H9 (cell line): ENCODE results near the gene DLG2. TPM values are rescaled to one million over a fixed set of nuclear protein-coding genes. Genes with fewer than 3 reads are reported as not detected.

Source experiments
- DNase-seq: peaks from one replicate; pipeline ENCODE4 v3.0.0-alpha.2; 2017
- H2AFZ ChIP-seq: one replicate; pipeline ENCODE4 v1.6.1; 2013; ENCODE audit warnings: mild to moderate bottlenecking, low read length, control low read depth, moderate library complexity
- H2AK5ac ChIP-seq: 2 replicates; pipeline ENCODE4 v1.6.1; 2013; ENCODE audit warnings: low read length, control low read depth, mixed read lengths; ENCODE audit not compliant: insufficient read length
- H2BK120ac ChIP-seq: one replicate; pipeline ENCODE4 v1.6.1; 2013; ENCODE audit warnings: low read depth, mild to moderate bottlenecking, low read length, control low read depth, inconsistent platforms; ENCODE audit not compliant: poor library complexity, severe bottlenecking
- H2BK12ac ChIP-seq: 2 replicates; pipeline ENCODE4 v1.6.1; 2013; ENCODE audit warnings: low read length, control low read depth, mixed read lengths, low read depth; ENCODE audit not compliant: insufficient read length
- H2BK15ac ChIP-seq: 2 replicates; pipeline ENCODE4 v1.6.1; 2013; ENCODE audit warnings: low read depth, low read length, control low read depth
- H2BK20ac ChIP-seq: one replicate; pipeline ENCODE4 v1.6.1; 2013; ENCODE audit warnings: low read depth, mild to moderate bottlenecking, low read length, control low read depth, inconsistent platforms; ENCODE audit not compliant: poor library complexity, severe bottlenecking
- H2BK5ac ChIP-seq: 2 replicates; pipeline ENCODE4 v1.6.1; 2013; ENCODE audit warnings: low read length, control low read depth, mixed read lengths; ENCODE audit not compliant: insufficient read length
- H3K14ac ChIP-seq: 2 replicates; pipeline ENCODE4 v1.6.1; 2013; ENCODE audit warnings: low read length, control low read depth; ENCODE audit not compliant: insufficient read depth
- H3K18ac ChIP-seq: 2 replicates; pipeline ENCODE4 v1.6.1; 2013; ENCODE audit warnings: low read depth, mild to moderate bottlenecking, mixed read lengths, low read length, control low read depth; ENCODE audit not compliant: insufficient read length
- H3K23ac ChIP-seq: 2 replicates; pipeline ENCODE4 v1.6.1; 2013; ENCODE audit warnings: low read length, control low read depth, mixed read lengths, low read depth; ENCODE audit not compliant: insufficient read length
- H3K23me2 ChIP-seq: 2 replicates; pipeline ENCODE4 v1.6.1; 2013; ENCODE audit warnings: low read depth, mild to moderate bottlenecking, mixed read lengths, low read length, control low read depth; ENCODE audit not compliant: insufficient read length, poor library complexity, severe bottlenecking
- H3K27ac ChIP-seq: 2 replicates; pipeline ENCODE4 v1.5.1; 2013; ENCODE audit warnings: low read length, control low read depth, mixed read lengths, low read depth; ENCODE audit not compliant: insufficient read length
- H3K27me3 ChIP-seq: 2 replicates; pipeline ENCODE4 v1.6.1; 2013; ENCODE audit warnings: low read length, control low read depth, inconsistent platforms; ENCODE audit not compliant: insufficient read depth
- H3K4ac ChIP-seq: 2 replicates; pipeline ENCODE4 v1.6.1; 2013; ENCODE audit warnings: low read depth, mild to moderate bottlenecking, control low read depth, inconsistent platforms, low read length, moderate library complexity
- H3K4me1 ChIP-seq: 2 replicates; pipeline ENCODE4 v1.6.1; 2013; ENCODE audit warnings: low read length, control low read depth, inconsistent platforms; ENCODE audit not compliant: insufficient read depth
- H3K4me2 ChIP-seq: 2 replicates; pipeline ENCODE4 v1.6.1; 2013; ENCODE audit warnings: low read length, control low read depth, mixed read lengths; ENCODE audit not compliant: insufficient read length, insufficient read depth
- H3K56ac ChIP-seq: 2 replicates; pipeline ENCODE4 v1.6.1; 2013; ENCODE audit warnings: low read depth, mild to moderate bottlenecking, mixed read lengths, low read length, control low read depth; ENCODE audit not compliant: insufficient read length
- H3K79me1 ChIP-seq: 2 replicates; pipeline ENCODE4 v1.6.1; 2013; ENCODE audit warnings: low read depth, mild to moderate bottlenecking, moderate library complexity, low read length, control low read depth, inconsistent platforms; ENCODE audit not compliant: insufficient read depth, poor library complexity, severe bottlenecking
- H3K79me2 ChIP-seq: 2 replicates; pipeline ENCODE4 v1.6.1; 2013; ENCODE audit warnings: low read length, control low read depth, inconsistent platforms; ENCODE audit not compliant: insufficient read depth
- H3K9ac ChIP-seq: 2 replicates; pipeline ENCODE4 v1.6.1; 2013; ENCODE audit warnings: low read length, control low read depth, mixed read lengths; ENCODE audit not compliant: insufficient read length; ENCODE audit errors: extremely low read depth
- H3K9me3 ChIP-seq: one replicate; pipeline ENCODE4 v1.6.1; 2013; ENCODE audit warnings: low read depth, low read length, inconsistent platforms; ENCODE audit not compliant: control insufficient read depth
- H3T11ph ChIP-seq: one replicate; pipeline ENCODE4 v1.6.1; 2013; ENCODE audit warnings: mild to moderate bottlenecking, low read length, control low read depth, inconsistent platforms
- H4K20me1 ChIP-seq: one replicate; pipeline ENCODE4 v1.6.1; 2013; ENCODE audit not compliant: control insufficient read depth, insufficient read length, insufficient read depth
- H4K5ac ChIP-seq: 2 replicates; pipeline ENCODE4 v1.6.1; 2013; ENCODE audit warnings: low read depth, mild to moderate bottlenecking, mixed read lengths, low read length, control low read depth; ENCODE audit not compliant: insufficient read length
- H4K8ac ChIP-seq: replicated peaks from 2 replicates; pipeline ENCODE4 v1.6.1; 2013; ENCODE audit warnings: low read length, control low read depth, mixed read lengths, low read depth; ENCODE audit not compliant: insufficient read length
- H4K91ac ChIP-seq: 2 replicates; pipeline ENCODE4 v1.6.1; 2013; ENCODE audit warnings: low read depth, mild to moderate bottlenecking, moderate library complexity, mixed read lengths, low read length, control low read depth; ENCODE audit not compliant: insufficient read length
- H3K27ac Mint-ChIP-seq, 3 experiments: 2 replicates in 2 of 3; 3 replicates in 1 of 3; pipeline ENCODE4 v1.8.0; 2020 to 2021; ENCODE audit warnings: mixed read lengths in 3 of 3, mild to moderate bottlenecking in 1 of 3, moderate library complexity in 1 of 3
- H3K27me3 Mint-ChIP-seq: 2 replicates; pipeline ENCODE4 v1.8.0; 2021; ENCODE audit warnings: low read depth, mild to moderate bottlenecking, moderate library complexity, mixed read lengths
- H3K36me3 Mint-ChIP-seq, 3 experiments: 2 replicates in 2 of 3; 3 replicates in 1 of 3; pipeline ENCODE4 v1.8.0; 2020 to 2021; ENCODE audit warnings: low read depth in 3 of 3, mixed read lengths in 3 of 3; ENCODE audit not compliant: insufficient read depth in 1 of 3
- H3K4me1 Mint-ChIP-seq, 2 experiments: 2 replicates each; pipeline ENCODE4 v1.8.0; 2020; ENCODE audit warnings: mixed read lengths in 2 of 2
- H3K4me3 Mint-ChIP-seq, 2 experiments: 2 replicates in 1 of 2; 3 replicates in 1 of 2; pipeline ENCODE4 v1.8.0; 2020 to 2021; ENCODE audit warnings: mild to moderate bottlenecking in 2 of 2, mixed read lengths in 2 of 2, moderate library complexity in 1 of 2
- H3K9me3 Mint-ChIP-seq, 2 experiments: 2 replicates in 1 of 2; 3 replicates in 1 of 2; pipeline ENCODE4 v1.8.0; 2020; ENCODE audit warnings: mild to moderate bottlenecking in 2 of 2, mixed read lengths in 2 of 2, moderate library complexity in 1 of 2
- CTCF ChIP-seq: fragments of 200-600 bp; sonication (generic); conservative IDR thresholded peaks from 3 replicates; pipeline ENCODE4 v1.8.0; 2021; ENCODE audit warnings: antibody characterized with exemption, mild to moderate bottlenecking
- WGBS: extraction: QIAGEN DNeasy Blood & Tissue Kit; methylation state at CpG from one replicate; pipeline ENCODE4 v1.1.7; 2013; ENCODE audit warnings: missing lambda C conversion rate, low lambda C conversion rate, mixed read lengths; ENCODE audit not compliant: insufficient read length; ENCODE audit errors: extremely low coverage; 5-methylcytosine and 5-hydroxymethylcytosine counted together
- total RNA-seq: library from RNA; stranded (reverse); gene quantifications from 2 replicates; pipeline ENCODE4 v1.2.1, GENCODE V29; 2021

Gene DLG2
- total RNA-seq, 1 experiment from 2014 or later, result 8.0 TPM

GRCh38 chr11:83456566-83456965 lies 2170.6 kb downstream of the DLG2 start:
- H3K4me2 ChIP-seq, result no peak overlapping the region
- no peak overlapping the region for H3K27ac ChIP-seq
- no peaks in the 10 kb centered on the region for H3K79me1 ChIP-seq
- no peak overlapping the region for H3K9ac ChIP-seq
- H3T11ph ChIP-seq, result no peak overlapping the region
- H4K5ac ChIP-seq, result no peak overlapping the region
- no peaks in the 10 kb centered on the region for H3K27me3 ChIP-seq
- H2BK120ac ChIP-seq, result no peak overlapping the region
- H3K36me3 Mint-ChIP-seq, result no peaks in the 10 kb centered on the region
- no peak overlapping the region for H2BK12ac ChIP-seq
- H3K27ac Mint-ChIP-seq, result peak overlapping the region; percentile 46 to 65 (median 56); a peak in 5 of 7 replicates
- H3K9me3 ChIP-seq, result no peaks in the 10 kb centered on the region
- peaks cover 2% of the 10 kb centered on the region; the same call in 1 of the 2 replicates for H3K4me1 ChIP-seq
- H3K79me2 ChIP-seq, result no peaks in the 10 kb centered on the region
- no peak overlapping the region; a peak in 1 of 5 replicates for H3K4me3 Mint-ChIP-seq
- H2AFZ ChIP-seq, result no peak overlapping the region
- H2BK5ac ChIP-seq, result no peak overlapping the region
- no peaks in the 10 kb centered on the region for H3K27me3 Mint-ChIP-seq
- no peaks in the 10 kb centered on the region for H3K23me2 ChIP-seq
- H3K23ac ChIP-seq, result no peak overlapping the region
- H3K4ac ChIP-seq, result no peak overlapping the region
- H4K20me1 ChIP-seq, result no peaks in the 10 kb centered on the region
- DNase-seq, result no peak
- H4K8ac ChIP-seq, result no peak overlapping the region
- no peak overlapping the region for H4K91ac ChIP-seq
- no peak overlapping the region for H2AK5ac ChIP-seq
- peaks cover 18 to 20% of the 10 kb centered on the region in 2 experiments for H3K4me1 Mint-ChIP-seq
- H3K56ac ChIP-seq, result no peak overlapping the region
- WGBS, result 100% methylated on average over 1 of the region's 8 CpGs
- no peak overlapping the region for H2BK15ac ChIP-seq
- no peak overlapping the region for H3K14ac ChIP-seq
- no peak overlapping the region for H3K18ac ChIP-seq
- TF ChIP-seq CTCF, result no peak
- no peaks in the 10 kb centered on the region for H3K9me3 Mint-ChIP-seq
- no peak overlapping the region for H2BK20ac ChIP-seq
